GM12864 (cell line): ENCODE measurements around the gene HCST.

Experiments used
- DNase-seq: peaks from one replicate; pipeline ENCODE4 v3.0.0-alpha.2; 2011; ENCODE audit warnings: low read depth
- H3K4me3 ChIP-seq: 2 replicates; pipeline ENCODE4 v1.5.1; 2011; ENCODE audit warnings: mild to moderate bottlenecking, low read depth, low read length, control low read depth
- CTCF ChIP-seq: IDR thresholded peaks from 2 replicates; pipeline ENCODE4 v1.5.1; 2011; ENCODE audit warnings: low read depth, mild to moderate bottlenecking, moderate library complexity, low read length, control low read depth, inconsistent platforms; ENCODE audit errors: missing control alignments

Gene HCST

GRCh38 chr19:35860818-35861639, 41.3 kb upstream of the HCST start:
- no peak overlapping the region for H3K4me3 ChIP-seq
- TF ChIP-seq CTCF, result no peak
- DNase-seq, result no peak

GRCh38 chr19:35861640-35862160, 40.6 kb upstream of the HCST start:
- no peak for DNase-seq
- H3K4me3 ChIP-seq, result no peak overlapping the region
- TF ChIP-seq CTCF, result no peak

GRCh38 chr19:35862528-35862927, 39.8 kb upstream of the HCST start:
- H3K4me3 ChIP-seq, result no peak overlapping the region
- no peak for TF ChIP-seq CTCF
- no peak for DNase-seq

- no peak for DNase-seq
- TF ChIP-seq CTCF, result no peak
- H3K4me3 ChIP-seq, result no peak overlapping the region
These were observed 39.3 kb upstream of the HCST start for GRCh38 chr19:35863018-35863417.

GRCh38 chr19:35868172-35868822, 34.0 kb upstream of the HCST start, which contains the start of gene APLP1:
Gene APLP1, plus strand, starts transcription at chr19:35868574. Its CDS starts 63 bp downstream, at chr19:35868637.
- H3K4me3 ChIP-seq, result no peak within 1 kb of the TSS; the same call in 1 of the 2 replicates
- no peak for DNase-seq
- no peak for TF ChIP-seq CTCF

GRCh38 chr19:35868823-35869326, 33.5 kb upstream of the HCST start:
- DNase-seq, result no peak
- H3K4me3 ChIP-seq, result no peak overlapping the region
- no peak for TF ChIP-seq CTCF
